ENCODE data around the gene ZC3H7B. TPM values are rescaled to one million over a fixed set of nuclear protein-coding genes. Genes with fewer than 3 reads are reported as not detected.

ZC3H7B gene
- polyA plus RNA-seq, 3 donors, result 0.31 to 15.7 (median 0.49) TPM

- intact Hi-C loops (cut with micrococcal nuclease), result no loop called here
- H3K4me1 ChIP-seq (ENCODE audit: control insufficient read depth in 1 of 2, insufficient read depth in 2 of 2, low read length in 2 of 2), result no peaks in the 10 kb centered on the region
- H4K20me1 ChIP-seq (ENCODE audit: insufficient read depth, low read length), result no peaks in the 10 kb centered on the region
- Mint-ChIP-seq H3K4me3 (no peak overlapping the region), H3K36me3 (peaks cover 20 to 22% of the 10 kb centered on the region in 2 donors), H3K27ac (peak overlapping the region in 1 of 7 donors; percentile 66), H3K9me3 (no peaks in the 10 kb centered on the region), H3K4me1 (peaks cover 2% of the 10 kb centered on the region), H3K27me3 (ENCODE audit: low read depth in 3 of 3) (peaks cover 0 to 3% (median 1%) of the 10 kb centered on the region in 3 donors)
- no peak for TF ChIP-seq CTCF (IDR thresholded peaks at IDR 0.05)
- no peak overlapping the region for H3K4me2 ChIP-seq (replicated peaks; ENCODE audit: extremely low read depth, low read length, poor library complexity, severe bottlenecking)
- H3K27ac ChIP-seq (ENCODE audit: low read depth in 1 of 2, low read length in 2 of 2), result no peak overlapping the region
- H3K79me2 ChIP-seq (ENCODE audit: insufficient read depth, low read length), result no peaks in the 10 kb centered on the region
- H3K36me3 ChIP-seq (replicated peaks in 1 of 2; ENCODE audit: control insufficient read depth in 1 of 2, insufficient read depth in 2 of 2, low read length in 2 of 2), result peaks cover 0 to 19% of the 10 kb centered on the region in 2 donors
- H3K4me3 ChIP-seq (replicated peaks in 1 of 3; ENCODE audit: low read depth in 2 of 3, low read length in 3 of 3), result no peak overlapping the region
- DNase-seq, result no peak
- WGBS (ENCODE audit: insufficient coverage), result 97% methylated on average over 8 of the region's 19 CpGs
- H3K9ac ChIP-seq (ENCODE audit: insufficient read depth, low read length, poor library complexity, severe bottlenecking), result no peak overlapping the region
- no peaks in the 10 kb centered on the region for H3K9me3 ChIP-seq (replicated peaks in 1 of 2; ENCODE audit: control insufficient read depth in 1 of 2, insufficient read depth in 1 of 2, low read length in 2 of 2)
- no peak overlapping the region for H2AFZ ChIP-seq (ENCODE audit: insufficient read depth, low read depth, low read length, poor library complexity, severe bottlenecking)
- no peaks in the 10 kb centered on the region for H3K27me3 ChIP-seq (ENCODE audit: control insufficient read depth in 2 of 2, insufficient read depth in 2 of 2, low read length in 2 of 2)
Measured at GRCh38 chr22:41397143-41397811, 96.0 kb downstream of the ZC3H7B start.

- Mint-ChIP-seq H3K4me1 (peaks cover 6% of the 10 kb centered on the region), H3K27me3 (ENCODE audit: low read depth in 3 of 3) (peaks cover 0 to 3% (median 1%) of the 10 kb centered on the region in 3 donors), H3K36me3 (peaks cover 20 to 22% of the 10 kb centered on the region in 2 donors), H3K4me3 (no peak overlapping the region), H3K9me3 (no peaks in the 10 kb centered on the region), H3K27ac (no peak overlapping the region)
- no peaks in the 10 kb centered on the region for H4K20me1 ChIP-seq (ENCODE audit: insufficient read depth, low read length)
- no peak for TF ChIP-seq CTCF (IDR thresholded peaks at IDR 0.05)
- peaks cover 0 to 19% of the 10 kb centered on the region in 2 donors for H3K36me3 ChIP-seq (replicated peaks in 1 of 2; ENCODE audit: control insufficient read depth in 1 of 2, insufficient read depth in 2 of 2, low read length in 2 of 2)
- H3K4me3 ChIP-seq (replicated peaks in 1 of 3; ENCODE audit: low read depth in 2 of 3, low read length in 3 of 3), result no peak overlapping the region
- no peaks in the 10 kb centered on the region for H3K27me3 ChIP-seq (ENCODE audit: control insufficient read depth in 2 of 2, insufficient read depth in 2 of 2, low read length in 2 of 2)
- intact Hi-C loops (cut with micrococcal nuclease), result no loop called here
- H3K4me1 ChIP-seq (ENCODE audit: control insufficient read depth in 1 of 2, insufficient read depth in 2 of 2, low read length in 2 of 2), result no peaks in the 10 kb centered on the region
- no peak overlapping the region for H3K27ac ChIP-seq (ENCODE audit: low read depth in 1 of 2, low read length in 2 of 2)
- H2AFZ ChIP-seq (ENCODE audit: insufficient read depth, low read depth, low read length, poor library complexity, severe bottlenecking), result no peak overlapping the region
- no peaks in the 10 kb centered on the region for H3K9me3 ChIP-seq (replicated peaks in 1 of 2; ENCODE audit: control insufficient read depth in 1 of 2, insufficient read depth in 1 of 2, low read length in 2 of 2)
- DNase-seq, result no peak
- H3K4me2 ChIP-seq (replicated peaks; ENCODE audit: extremely low read depth, low read length, poor library complexity, severe bottlenecking), result no peak overlapping the region
- H3K79me2 ChIP-seq (ENCODE audit: insufficient read depth, low read length), result no peaks in the 10 kb centered on the region
- H3K9ac ChIP-seq (ENCODE audit: insufficient read depth, low read length, poor library complexity, severe bottlenecking), result no peak overlapping the region
- no CpG with 5 or more reads among the region's 8 CpGs for WGBS (ENCODE audit: insufficient coverage)
Measured at GRCh38 chr22:41398921-41399320, 97.6 kb downstream of the ZC3H7B start.

Measured in CD14-positive monocyte (primary cell).